Endothelial cell of umbilical vein (primary cell): ENCODE measurements around the gene YY1. TPM values are rescaled to one million over a fixed set of nuclear protein-coding genes. Genes with fewer than 3 reads are reported as not detected.

Source experiments
- BruUV-seq: library from RNA; stranded (reverse); fragments of 400-500 nt; replicated peaks from 2 replicates; lab custom pipeline; 2021; lab: Mats Ljungman, UMichigan
- CTCF ChIA-PET: fragments of 300-600, 350-600 bp; sonication (Branson Sonifier 250); formaldehyde crosslinking; loops from one replicate; lab custom pipeline; 2021; ENCODE audit warnings: antibody characterized with exemption, inconsistent platforms; lab: Charles Lee
- POLR2A ChIA-PET: fragments of 300-600, 350-600 bp; sonication (Branson Sonifier 250); formaldehyde crosslinking; loops from one replicate; lab custom pipeline; 2021; ENCODE audit warnings: antibody characterized with exemption, inconsistent platforms; lab: Charles Lee
- DNase-seq: peaks from one replicate; pipeline ENCODE4 v3.0.0-alpha.2; 2011; ENCODE audit warnings: low read depth, low spot score
- FAIRE-seq: peaks from 2 replicates; lab custom pipeline; 2011; peaks lifted over from hg19 to GRCh38; lab: Jason Lieb, UNC
- H2AFZ ChIP-seq: 2 replicates; pipeline ENCODE4 v1.6.0; 2012; ENCODE audit warnings: low read depth, low read length, control low read depth, inconsistent platforms
- H3K27ac ChIP-seq: 2 replicates; pipeline ENCODE4 v1.5.1; 2011; ENCODE audit warnings: low read depth, mild to moderate bottlenecking, control low read depth, low read length, moderate library complexity; ENCODE audit not compliant: insufficient read depth
- H3K27me3 ChIP-seq, 2 experiments: 2 replicates each; pipeline versions ENCODE4 v1.6.0 to v1.6.1; 2011; ENCODE audit warnings: low read length in 2 of 2, mixed read lengths in 1 of 2; ENCODE audit not compliant: control insufficient read depth in 2 of 2, insufficient read depth in 2 of 2
- H3K36me3 ChIP-seq, 2 experiments: 2 replicates in 1 of 2; 3 replicates in 1 of 2; pipeline ENCODE4 v1.5.1; 2011; ENCODE audit warnings: low read length in 2 of 2, mild to moderate bottlenecking in 1 of 2, moderate library complexity in 1 of 2; ENCODE audit not compliant: control insufficient read depth in 2 of 2, insufficient read depth in 2 of 2; ENCODE audit errors: extremely low read depth in 1 of 2
- H3K4me1 ChIP-seq: 3 replicates; pipeline ENCODE4 v1.5.1; 2011; ENCODE audit warnings: mild to moderate bottlenecking, low read length; ENCODE audit not compliant: control insufficient read depth, insufficient read depth; ENCODE audit errors: extremely low read depth
- H3K4me2 ChIP-seq: 2 replicates; pipeline ENCODE4 v1.6.1; 2011; ENCODE audit warnings: low read length, control low read depth, mixed read lengths; ENCODE audit not compliant: insufficient read depth
- H3K4me3 ChIP-seq, 3 experiments: fragments of 200-600 bp in 1 of 3; sonication (generic), shearing (Covaris generic) in 1 of 3; replicated peaks in 1 of 3; 2 replicates each; pipeline ENCODE4 v1.5.1; 2011 to 2016; ENCODE audit warnings: control low read depth in 3 of 3, low read length in 3 of 3, mild to moderate bottlenecking in 2 of 3, inconsistent platforms in 1 of 3, low read depth in 1 of 3, moderate library complexity in 1 of 3; ENCODE audit not compliant: insufficient read depth in 1 of 3
- H3K79me2 ChIP-seq: 2 replicates; pipeline ENCODE4 v1.6.0; 2012; ENCODE audit warnings: low read length, inconsistent platforms; ENCODE audit not compliant: control insufficient read depth, insufficient read depth
- H3K9ac ChIP-seq: replicated peaks from 2 replicates; pipeline ENCODE3; 2011; ENCODE audit warnings: low read length, control low read depth; ENCODE audit not compliant: insufficient read depth; ENCODE audit errors: extremely low read depth
- H3K9me1 ChIP-seq: replicated peaks from 3 replicates; pipeline ENCODE4 v1.6.0; 2011; ENCODE audit warnings: mild to moderate bottlenecking, low read length; ENCODE audit not compliant: control insufficient read depth, insufficient read depth; ENCODE audit errors: extremely low read depth
- H3K9me3 ChIP-seq: replicated peaks from 2 replicates; pipeline ENCODE4 v1.5.1; 2012; ENCODE audit warnings: low read length, inconsistent platforms; ENCODE audit not compliant: control insufficient read depth, insufficient read depth
- H4K20me1 ChIP-seq: replicated peaks from 2 replicates; pipeline ENCODE3; 2011; ENCODE audit warnings: mild to moderate bottlenecking, low read length; ENCODE audit not compliant: control insufficient read depth, insufficient read depth; ENCODE audit errors: extremely low read depth
- CTCF ChIP-seq, 2 donors: IDR thresholded peaks; 1 replicate in 1 of 2; 2 replicates in 1 of 2; pipeline ENCODE4 v1.5.1; 2011; ENCODE audit warnings: low read length in 2 of 2, mild to moderate bottlenecking in 2 of 2, moderate library complexity in 2 of 2, control low read depth in 1 of 2, inconsistent platforms in 1 of 2, low read depth in 1 of 2; ENCODE audit not compliant: insufficient read depth in 1 of 2; ENCODE audit errors: extremely low read depth in 1 of 2
- EZH2 ChIP-seq: IDR thresholded peaks from 2 replicates; pipeline ENCODE4 v1.6.1; 2012; ENCODE audit warnings: borderline replicate concordance, low read depth, mild to moderate bottlenecking, moderate library complexity, low read length, inconsistent platforms; ENCODE audit not compliant: severe bottlenecking
- FOS ChIP-seq: IDR thresholded peaks from 2 replicates; pipeline ENCODE4 v1.6.1; 2011; ENCODE audit warnings: mild to moderate bottlenecking, low read length, moderate library complexity, borderline replicate concordance; ENCODE audit not compliant: insufficient read depth
- GATA2 ChIP-seq: IDR thresholded peaks from 2 replicates; pipeline ENCODE4 v1.7.0; 2011; ENCODE audit warnings: low read depth, mild to moderate bottlenecking, moderate library complexity, mixed read lengths, low read length; ENCODE audit not compliant: insufficient read length, insufficient read depth
- JUN ChIP-seq: IDR thresholded peaks from 2 replicates; pipeline ENCODE4 v1.6.1; 2011; ENCODE audit warnings: borderline replicate concordance, low read depth; ENCODE audit not compliant: insufficient read length, insufficient read depth
- MAX ChIP-seq: IDR thresholded peaks from 2 replicates; pipeline ENCODE4 v1.6.1; 2011; ENCODE audit not compliant: insufficient read depth, insufficient read length
- MYC ChIP-seq: IDR thresholded peaks from one replicate; pipeline ENCODE4 v1.6.1; 2011; ENCODE audit warnings: mild to moderate bottlenecking, low read depth, low read length
- POLR2A ChIP-seq: IDR thresholded peaks from 2 replicates; pipeline ENCODE4 v1.6.1; 2012; ENCODE audit warnings: low read depth, mild to moderate bottlenecking, control low read depth, low read length
- POLR2AphosphoS5 ChIP-seq: IDR thresholded peaks from 2 replicates; pipeline ENCODE4 v1.6.1; 2012; ENCODE audit warnings: low read depth, mild to moderate bottlenecking, control low read depth, low read length, moderate library complexity; ENCODE audit not compliant: insufficient read depth
- dilution Hi-C: fragments of 300-500 bp; cut with MboI; formaldehyde crosslinking; loops from one replicate; pipeline ENCODE4 v1.15.0; 2019; ENCODE audit warnings: low sequenced_read_pairs; ENCODE audit not compliant: extremely low pct_ligation_motif_present
- intact Hi-C: fragments of 100-400 bp; cut with micrococcal nuclease; formaldehyde crosslinking; loops from one replicate; pipeline ENCODE4 v1.10.0; 2022
- polyA plus RNA-seq, 4 experiments: library from polyadenylated mRNA; depleted of rRNA in 3 of 4; stranded (reverse) in 3 of 4; unstranded in 1 of 4; fragments of >200 nt; gene quantifications; 2 replicates each; pipeline versions ENCODE4 v1.2.1 to v1.2.3, GENCODE V29; 2011 to 2012; ENCODE audit warnings: missing spikeins in 1 of 4
- total RNA-seq: library from RNA; stranded (reverse); gene quantifications from 2 replicates; pipeline ENCODE4 v1.2.3, GENCODE V29; 2021

Gene YY1
- total and polyA plus RNA-seq, 2 donors (not counting 3 experiments of a cell fraction or from before 2014, with no cell fraction given): 23.5 to 78.6 TPM

GRCh38 chr14:100215330-100215885, 23.5 kb upstream of the YY1 start:
- no peak overlapping the region for H3K9ac ChIP-seq
- no peak overlapping the region for H3K27ac ChIP-seq
- no peaks in the 10 kb centered on the region for H4K20me1 ChIP-seq
- H3K27me3 ChIP-seq: no peaks in the 10 kb centered on the region
- CTCF ChIA-PET: interaction anchor here (1.0 to 3.1 kb wide), 6 partner anchors 9 to 162 kb away, joined by 3 to 7 read pairs (median 3); no protein-coding TSS in a partner anchor
- H3K4me2 ChIP-seq: no peak overlapping the region
- H3K4me1 ChIP-seq: no peaks in the 10 kb centered on the region
- no TSS peak for BruUV-seq
- TF ChIP-seq GATA2 (no peak), POLR2A (no peak), POLR2AphosphoS5 (no peak), MYC (no peak), CTCF (IDR thresholded peaks at IDR 0.05; ENCODE audit: extremely low read depth in 1 of 2, insufficient read depth in 1 of 2, low read depth in 1 of 2, low read length in 2 of 2) (no peak), MAX (no peak), FOS (no peak), JUN (no peak), EZH2 (no peak)
- H3K9me1 ChIP-seq: no peaks in the 10 kb centered on the region
- H3K9me3 ChIP-seq: no peaks in the 10 kb centered on the region
- no peaks in the 10 kb centered on the region for H3K36me3 ChIP-seq
- DNase-seq (no peak), FAIRE-seq (no peak)
- no peaks in the 10 kb centered on the region for H3K79me2 ChIP-seq
- H3K4me3 ChIP-seq: no peak overlapping the region
- intact Hi-C loops (loop anchor here (2.0 kb wide), 1 partner anchor 59 kb away; no protein-coding TSS in a partner anchor), dilution Hi-C loops (no loop called here)
- H2AFZ ChIP-seq: no peak overlapping the region
- POLR2A ChIA-PET: no interaction called here
